Measurements from ENCODE around the gene OR8D2.

GRCh38 chr11:124285610-124286344, 34.2 kb downstream of the OR8D2 start:
- TF ChIP-seq CTCF (conservative IDR thresholded peaks at IDR 0.05; ENCODE audit: low read depth, low read length) = no peak
- TF ChIP-seq EZH2 (IDR thresholded peaks at IDR 0.05; ENCODE audit: borderline replicate concordance, low read depth, low read length, poor library complexity, severe bottlenecking) = no peak
